Thoracic aorta (tissue), 2 donors: ENCODE results near the gene AEN. TPM values are rescaled to one million over a fixed set of nuclear protein-coding genes. Genes with fewer than 3 reads are reported as not detected.

Experiments
- ATAC-seq: fragments of 150-250 bp; one replicate; pipeline ENCODE4 v1.8.0; 2017; ENCODE audit warnings: low read depth; ENCODE audit not compliant: insufficient number of reproducible peaks, low FRiP score
- DNase-seq: peaks from one replicate; pipeline ENCODE4 v3.0.0-alpha.2; 2020; ENCODE audit warnings: low spot score
- H3K27ac ChIP-seq, 2 donors: fragments of 200-600 bp; sonication (generic); 1 replicate in 1 of 2; 2 replicates in 1 of 2; pipeline ENCODE4 v1.5.1; 2016; ENCODE audit warnings: mild to moderate bottlenecking in 2 of 2, moderate library complexity in 2 of 2
- H3K27me3 ChIP-seq: fragments of 200-600 bp; sonication (generic); replicated peaks from 2 replicates; pipeline ENCODE4 v1.6.0; 2016; ENCODE audit warnings: mild to moderate bottlenecking; ENCODE audit not compliant: insufficient read depth
- H3K36me3 ChIP-seq: fragments of 200-600 bp; sonication (generic); one replicate; pipeline ENCODE4 v1.5.1; 2016
- H3K4me1 ChIP-seq, 2 donors: fragments of 200-600 bp; sonication (generic); 1 replicate in 1 of 2; 2 replicates in 1 of 2; pipeline versions ENCODE4 v1.5.1 to v1.6.0; 2016; ENCODE audit warnings: low read depth in 2 of 2, mild to moderate bottlenecking in 1 of 2; ENCODE audit not compliant: control insufficient read depth in 1 of 2
- H3K4me3 ChIP-seq: fragments of 200-600 bp; sonication (generic); 2 replicates; pipeline ENCODE4 v1.5.1; 2016; ENCODE audit warnings: mild to moderate bottlenecking
- H3K9me3 ChIP-seq: fragments of 200-600 bp; sonication (generic); 2 replicates; pipeline ENCODE4 v1.5.1; 2016
- CTCF ChIP-seq: fragments of 200-600 bp; sonication (generic); IDR thresholded peaks from one replicate; pipeline ENCODE4 v1.5.1; 2019; ENCODE audit warnings: antibody characterized with exemption
- total RNA-seq, 2 donors: library from RNA; depleted of rRNA; stranded (reverse); fragments of >200 nt; gene quantifications; one replicate each; pipeline versions ENCODE4 v1.1.0 to v1.2.3, GENCODE V29; 2016

The AEN gene
- total RNA-seq, 2 donors from 2014 or later: 36.0 to 36.3 TPM

DNA sequence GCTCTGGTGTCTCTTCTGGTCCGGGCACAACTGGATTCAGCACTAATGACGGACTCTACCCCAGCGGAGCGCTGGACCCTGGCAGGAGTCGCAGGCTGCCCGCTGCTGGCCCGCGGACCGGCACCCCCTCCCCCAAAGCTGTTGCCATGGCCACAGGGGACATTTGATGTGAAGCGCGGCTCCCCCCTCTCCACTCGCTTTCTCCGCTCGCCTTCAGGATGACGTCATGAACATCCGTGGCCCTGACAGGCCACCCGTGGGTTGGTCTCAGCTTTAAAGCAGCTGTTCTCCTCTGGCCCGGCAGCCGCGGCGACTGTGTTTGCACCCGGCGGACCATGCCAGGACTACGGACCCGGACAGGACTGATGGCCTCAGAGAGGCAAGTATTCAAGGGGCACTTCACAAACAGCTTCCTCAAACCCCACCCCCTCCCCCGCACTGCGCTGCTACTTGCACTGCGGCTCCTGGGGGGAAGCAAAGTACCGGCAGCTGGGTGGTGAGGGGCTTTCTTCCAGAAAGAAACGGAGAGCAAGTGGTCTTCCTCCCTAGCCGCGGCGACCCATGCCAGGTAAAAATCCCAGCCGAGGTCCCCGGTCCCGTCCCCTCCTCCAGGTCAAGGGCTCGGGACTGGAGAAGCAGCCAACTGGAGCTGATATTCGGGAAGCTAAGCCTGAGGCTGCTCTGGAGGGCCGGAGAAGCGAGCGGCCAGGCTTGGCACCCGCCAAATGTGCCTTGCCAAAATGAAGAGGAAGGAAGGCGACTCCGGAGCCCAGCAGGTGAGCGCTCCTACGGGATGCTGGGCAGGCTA lies 16.6 kb upstream of the AEN start:
- no peak for DNase-seq
- Histone ChIP-seq H3K4me3 (peak overlapping the region; percentile 14), H3K4me1 (peaks cover 0 to 19% of the 10 kb centered on the region in 2 donors), H3K27me3 (peaks cover 20% of the 10 kb centered on the region), H3K36me3 (no peaks in the 10 kb centered on the region), H3K9me3 (no peaks in the 10 kb centered on the region), H3K27ac (no peak overlapping the region)
- no peak for TF ChIP-seq CTCF
- no peak for ATAC-seq

DNA sequence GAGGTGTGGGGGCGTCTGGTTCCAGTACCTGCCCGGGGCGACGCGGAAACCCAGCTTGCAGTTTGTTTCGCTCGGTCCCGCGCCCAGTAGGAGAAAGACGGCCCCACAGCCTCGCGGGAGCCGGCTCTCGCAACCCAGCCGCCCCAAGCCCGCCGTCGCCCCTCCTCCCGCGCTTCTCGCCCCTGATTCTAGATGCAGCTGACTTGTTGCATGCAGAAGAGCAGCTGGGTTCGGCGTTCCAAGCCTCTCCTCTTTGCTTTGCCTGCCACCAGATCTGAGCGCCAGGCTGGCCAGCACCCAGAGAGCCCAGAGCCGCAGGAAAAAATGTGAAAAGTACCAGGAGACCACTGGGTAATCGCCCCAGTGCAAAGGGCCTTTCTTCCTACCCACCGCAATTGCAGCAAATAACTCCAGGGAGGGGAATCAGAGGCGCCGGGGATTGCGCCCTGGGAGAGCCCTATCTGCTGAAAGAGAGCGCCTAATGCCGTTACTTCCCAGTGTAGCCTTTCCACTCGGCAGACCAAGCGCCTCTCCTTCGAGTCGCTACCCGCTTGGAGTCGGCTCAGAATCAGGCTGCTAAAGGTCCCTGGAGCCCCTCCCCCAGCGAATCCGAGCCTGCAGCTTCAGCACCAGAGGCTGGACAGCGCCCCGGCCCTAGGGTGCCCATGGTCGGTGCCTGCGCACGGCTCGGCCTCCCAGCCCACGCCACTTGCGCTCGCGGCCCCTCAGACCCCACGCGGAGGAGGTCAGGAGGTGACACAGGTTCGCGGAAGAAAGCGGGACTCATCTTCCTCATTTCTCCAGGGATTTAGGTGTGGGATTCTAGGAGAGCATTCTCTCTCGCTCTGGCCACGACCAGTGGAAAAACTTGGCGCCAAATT lies 15.7 kb upstream of the AEN start:
- no peak for TF ChIP-seq CTCF
- Histone ChIP-seq H3K27ac (no peak overlapping the region), H3K4me1 (peaks cover 0 to 19% of the 10 kb centered on the region in 2 donors), H3K9me3 (no peaks in the 10 kb centered on the region), H3K36me3 (no peaks in the 10 kb centered on the region), H3K27me3 (peaks cover 20% of the 10 kb centered on the region), H3K4me3 (no peak overlapping the region)
- DNase-seq (no peak), ATAC-seq (no peak)

GRCh38 chr15:88606070-88606794 lies 14.9 kb upstream of the AEN start:
- no peak for ATAC-seq
- no peak for TF ChIP-seq CTCF
- H3K4me1 ChIP-seq: peaks cover 0 to 19% of the 10 kb centered on the region in 2 donors
- no peak overlapping the region for H3K4me3 ChIP-seq
- peaks cover 20% of the 10 kb centered on the region for H3K27me3 ChIP-seq
- H3K9me3 ChIP-seq: no peaks in the 10 kb centered on the region
- no peak for DNase-seq
- no peak overlapping the region for H3K27ac ChIP-seq
- H3K36me3 ChIP-seq: no peaks in the 10 kb centered on the region

- Histone ChIP-seq H3K9me3 (no peaks in the 10 kb centered on the region), H3K27ac (no peak overlapping the region), H3K36me3 (no peaks in the 10 kb centered on the region), H3K27me3 (peaks cover 20% of the 10 kb centered on the region), H3K4me1 (peaks cover 0 to 19% of the 10 kb centered on the region in 2 donors), H3K4me3 (no peak overlapping the region)
- DNase-seq (no peak), ATAC-seq (no peak)
- no peak for TF ChIP-seq CTCF
Observed at GRCh38 chr15:88607951-88608350, 13.2 kb upstream of the AEN start.
